GM12878 (cell line): ENCODE results near the gene FTO. TPM values are rescaled to one million over a fixed set of nuclear protein-coding genes. Genes with fewer than 3 reads are reported as not detected.

Experiments
- ATAC-seq: fragments of 200-7000 bp; cut with Tn5 transposase; 3 replicates; pipeline ENCODE4 v1.9.1; 2020; ENCODE audit warnings: mild to moderate bottlenecking, moderate library complexity
- BruUV-seq: library from RNA; stranded (reverse); fragments of 400-500 nt; replicated peaks from 2 replicates; lab custom pipeline; 2021; lab: Mats Ljungman, UMichigan
- CTCF ChIA-PET: fragments of 300-600 bp; sonication (Branson Sonifier 250); formaldehyde crosslinking; extraction: SDS; loops from one replicate; lab custom pipeline; 2021; ENCODE audit warnings: inconsistent platforms; lab: Yijun Ruan, JAX
- POLR2A ChIA-PET: fragments of 350-600 bp; formaldehyde crosslinking; extraction: SDS; loops from one replicate; lab custom pipeline; 2021; ENCODE audit warnings: inconsistent platforms; lab: Charles Lee
- RAD21 ChIA-PET: fragments of 300-600 bp; sonication (Branson Sonifier 250); formaldehyde crosslinking; loops from one replicate; lab custom pipeline; 2023; ENCODE audit warnings: antibody characterized with exemption; ENCODE audit not compliant: unreplicated experiment; lab: Charles Lee
- SMC1A ChIA-PET: fragments of 300-600 bp; sonication (Branson Sonifier 250); formaldehyde crosslinking; loops from one replicate; lab custom pipeline; 2023; ENCODE audit not compliant: unreplicated experiment, uncharacterized antibody; lab: Charles Lee
- DNase-seq: peaks from one replicate; pipeline ENCODE4 v3.0.0-alpha.2; 2011; ENCODE audit warnings: low read depth, low spot score
- FAIRE-seq: peaks from 3 replicates; lab custom pipeline; 2011; peaks lifted over from hg19 to GRCh38; lab: Jason Lieb, UNC
- H2AFZ ChIP-seq: 2 replicates; pipeline ENCODE4 v1.6.0; 2011; ENCODE audit warnings: low read depth, low read length, control low read depth; ENCODE audit not compliant: control insufficient read depth
- H3K27ac ChIP-seq: 2 replicates; pipeline ENCODE4 v1.5.1; 2011; ENCODE audit warnings: control low read depth; ENCODE audit not compliant: control insufficient read depth, insufficient read depth
- H3K27me3 ChIP-seq, 2 experiments: replicated peaks in 1 of 2; 2 replicates each; pipeline versions ENCODE4 v1.6.0 to v1.6.1; 2011; ENCODE audit warnings: low read length in 1 of 2; ENCODE audit not compliant: control insufficient read depth in 2 of 2, insufficient read depth in 2 of 2
- H3K36me3 ChIP-seq, 2 experiments: 2 replicates each; pipeline ENCODE4 v1.5.1; 2011; ENCODE audit warnings: low read length in 1 of 2; ENCODE audit not compliant: control insufficient read depth in 2 of 2, insufficient read depth in 2 of 2
- H3K4me1 ChIP-seq: 2 replicates; pipeline ENCODE4 v1.6.1; 2011; ENCODE audit warnings: mild to moderate bottlenecking, low read length, moderate library complexity, mixed read lengths; ENCODE audit not compliant: control insufficient read depth, insufficient read depth
- H3K4me2 ChIP-seq: 2 replicates; pipeline ENCODE4 v1.6.0; 2011; ENCODE audit warnings: control low read depth; ENCODE audit not compliant: control insufficient read depth, insufficient read depth
- H3K4me3 ChIP-seq: fragments of 200-600 bp; sonication (generic); 2 replicates; pipeline ENCODE4 v1.5.1; 2016
- H3K79me2 ChIP-seq: 2 replicates; pipeline ENCODE4 v1.6.0; 2011; ENCODE audit warnings: low read length; ENCODE audit not compliant: control insufficient read depth, insufficient read depth
- H3K9ac ChIP-seq: 2 replicates; pipeline ENCODE4 v1.8.0; 2011; ENCODE audit warnings: low read length, control low read depth, mixed read lengths; ENCODE audit not compliant: control insufficient read depth, insufficient read depth
- H3K9me3 ChIP-seq: replicated peaks from 3 replicates; pipeline ENCODE4 v1.5.1; 2011; ENCODE audit warnings: mild to moderate bottlenecking, low read length; ENCODE audit not compliant: control insufficient read depth, insufficient read depth
- H4K20me1 ChIP-seq: 2 replicates; pipeline ENCODE4 v1.6.0; 2011; ENCODE audit not compliant: control insufficient read depth, insufficient read depth
- BCLAF1 ChIP-seq: fragments of 450-650 bp; IDR thresholded peaks from 2 replicates; pipeline ENCODE4 v1.6.1; 2017; ENCODE audit warnings: antibody characterized with exemption, mild to moderate bottlenecking, moderate library complexity
- BMI1 ChIP-seq: fragments of 450-650 bp; IDR thresholded peaks from 2 replicates; pipeline ENCODE4 v1.6.1; 2016; ENCODE audit warnings: mild to moderate bottlenecking, moderate library complexity, borderline replicate concordance
- HCFC1 ChIP-seq: fragments of 150-350 bp; IDR thresholded peaks from 2 replicates; pipeline ENCODE4 v1.6.1; 2014; ENCODE audit warnings: low read length
- HDAC6 ChIP-seq: fragments of 200-600 bp; sonication (generic); IDR thresholded peaks from one replicate; pipeline ENCODE4 v1.8.0; 2017; ENCODE audit warnings: antibody characterized with exemption; ENCODE audit not compliant: unreplicated experiment
- HSF1 ChIP-seq: fragments of 150-350 bp; IDR thresholded peaks from 2 replicates; pipeline ENCODE4 v1.6.1; 2014; ENCODE audit warnings: mild to moderate bottlenecking, low read depth, low read length
- IKZF1 ChIP-seq: fragments of 450-650 bp; conservative IDR thresholded peaks from 2 replicates; pipeline ENCODE4 v1.6.1; 2017; ENCODE audit warnings: antibody characterized with exemption, mild to moderate bottlenecking
- NFXL1 ChIP-seq: fragments of 450-650 bp; IDR thresholded peaks from 2 replicates; pipeline ENCODE4 v1.6.1; 2017; ENCODE audit warnings: antibody characterized with exemption, mild to moderate bottlenecking, borderline replicate concordance
- PML ChIP-seq: IDR thresholded peaks from 2 replicates; pipeline ENCODE4 v1.6.1; 2012; ENCODE audit warnings: low read length, inconsistent platforms
- RAD21 ChIP-seq: IDR thresholded peaks from 2 replicates; pipeline ENCODE4 v1.6.1; 2011; ENCODE audit warnings: mild to moderate bottlenecking, low read depth, low read length, moderate library complexity; ENCODE audit not compliant: insufficient read depth
- RBBP5 ChIP-seq: fragments of 200-600 bp; sonication (generic); conservative IDR thresholded peaks from 2 replicates; pipeline ENCODE4 v1.6.1; 2016
- SIX5 ChIP-seq: IDR thresholded peaks from 2 replicates; pipeline ENCODE4 v1.6.1; 2011; ENCODE audit warnings: mild to moderate bottlenecking, low read depth, low read length, moderate library complexity; ENCODE audit not compliant: severe bottlenecking
- ZNF274 ChIP-seq: IDR thresholded peaks from one replicate; pipeline ENCODE4 v1.8.0; 2011; ENCODE audit not compliant: insufficient read length, insufficient read depth
- ZNF384 ChIP-seq: IDR thresholded peaks from 2 replicates; pipeline ENCODE4 v1.6.1; 2012; ENCODE audit warnings: low read depth, mild to moderate bottlenecking, low read length, improper control_type of control experiment, borderline replicate concordance
- WGBS: methylation state at CpG from one replicate; pipeline ENCODE4 v1.1.6; 2016; ENCODE audit warnings: low lambda C conversion rate; ENCODE audit not compliant: insufficient replicate concordance, insufficient coverage; ENCODE audit errors: missing lambda C conversion rate; 5-methylcytosine and 5-hydroxymethylcytosine counted together
- in situ Hi-C: fragments of 300-500 bp; cut with MboI; formaldehyde crosslinking; loops from 9 replicates; pipeline ENCODE4 v1.14.3; 2018; ENCODE audit warnings: mixed read lengths
- intact Hi-C: fragments of 100-400 bp; cut with micrococcal nuclease; formaldehyde crosslinking; loops from one replicate; pipeline ENCODE4 v1.14.2; 2022; ENCODE audit not compliant: unreplicated experiment
- polyA plus RNA-seq, 11 experiments: library from polyadenylated mRNA; depleted of rRNA in 4 of 11; unstranded in 6 of 11; stranded (reverse) in 5 of 11; fragments of >200 nt; fragmentation: Nextera tagmentation in 4 of 11; fragmentation: Illumina TruSeq in 1 of 11; extraction: Ambion mirVana in 4 of 11; extraction: Trizol in 1 of 11; gene quantifications; 1 replicate in 1 of 11; 2 replicates in 10 of 11; pipeline versions ENCODE4 v1.2.1 to v1.2.3, GENCODE V29; 2011 to 2016; ENCODE audit warnings: inconsistent platforms in 2 of 11, missing spikeins in 2 of 11, low read depth in 1 of 11
- total RNA-seq, 4 experiments: library from RNA; depleted of rRNA in 3 of 4; stranded (reverse); fragments of >200 nt in 3 of 4; fragmentation: Illumina TruSeq in 1 of 4; extraction: Trizol in 1 of 4; gene quantifications; 2 replicates each; pipeline versions ENCODE4 v1.2.1 to v1.2.3, GENCODE V29; 2013 to 2021

FTO gene
- total and polyA plus RNA-seq, 10 of the 15 experiments (the other 5 are each of a cell fraction or from before 2014, with no cell fraction given): 20.1 to 55.0 (median 47.0) TPM

- BruUV-seq: no TSS peak
- H3K4me1 ChIP-seq: no peaks in the 10 kb centered on the region
- ChIA-PET SMC1A (no interaction called here), RAD21 (no interaction called here), POLR2A (no interaction called here), CTCF (no interaction called here)
- no peak overlapping the region for H3K4me2 ChIP-seq
- intact Hi-C loops (no loop called here), in situ Hi-C loops (no loop called here)
- TF ChIP-seq HSF1 (no peak), ZNF384 (no peak), PML (no peak), BMI1 (no peak)
- no peak overlapping the region for H3K27ac ChIP-seq
- H2AFZ ChIP-seq: no peak overlapping the region
- no peak for ATAC-seq
- H3K4me3 ChIP-seq: no peak overlapping the region
- 67% methylated on average over 1 of the region's 1 CpG for WGBS
- no peaks in the 10 kb centered on the region for H3K79me2 ChIP-seq
- H4K20me1 ChIP-seq: no peaks in the 10 kb centered on the region
- no peaks in the 10 kb centered on the region for H3K27me3 ChIP-seq
- no peaks in the 10 kb centered on the region; the same call in 2 of the 3 replicates for H3K9me3 ChIP-seq
- no peak for DNase-seq
- FAIRE-seq: peak; percentile 47
- H3K36me3 ChIP-seq: no peaks in the 10 kb centered on the region
- no peak overlapping the region for H3K9ac ChIP-seq
Observed at GRCh38 chr16:54156349-54156748, 452.4 kb downstream of the FTO start.

GRCh38 chr16:54158986-54159385 lies 455.0 kb downstream of the FTO start:
- ChIA-PET CTCF (no interaction called here), RAD21 (no interaction called here), POLR2A (no interaction called here), SMC1A (no interaction called here)
- Histone ChIP-seq H3K4me3 (no peak overlapping the region), H3K4me2 (no peak overlapping the region), H4K20me1 (no peaks in the 10 kb centered on the region), H3K9me3 (no peaks in the 10 kb centered on the region; the same call in 2 of the 3 replicates), H3K9ac (no peak overlapping the region), H3K27ac (no peak overlapping the region), H3K79me2 (no peaks in the 10 kb centered on the region), H3K36me3 (no peaks in the 10 kb centered on the region), H3K27me3 (no peaks in the 10 kb centered on the region), H2AFZ (no peak overlapping the region), H3K4me1 (no peaks in the 10 kb centered on the region)
- 32% methylated on average over 4 of the region's 4 CpGs for WGBS
- no peak for TF ChIP-seq IKZF1
- TF ChIP-seq HDAC6: no peak
- no peak for TF ChIP-seq ZNF274
- TF ChIP-seq SIX5: no peak
- no peak for TF ChIP-seq RBBP5
- no peak for TF ChIP-seq RAD21
- TF ChIP-seq HCFC1: no peak
- TF ChIP-seq NFXL1: no peak
- no peak for TF ChIP-seq BCLAF1
- in situ Hi-C loops (no loop called here), intact Hi-C loops (no loop called here)
- DNase-seq: no peak
- BruUV-seq: no TSS peak
- FAIRE-seq: no peak
- ATAC-seq: no peak
